Stimulated activated CD8-positive, alpha-beta memory T cell treated with anti-CD3 and anti-CD28 coated beads, Interleukin-2, amount 100 ng/mL, for 48 hours (primary cell): ENCODE data around the gene PRKCSH.
"Not testable (repeated sequence)": the region's sequence is repeated elsewhere in the genome, so short reads cannot be mapped to it uniquely, and the experiment has no call there.

Experiments
- DNase-seq, 2 donors: peaks; one replicate each; pipeline ENCODE4 v3.0.0-alpha.2; 2020; ENCODE audit warnings: low read depth in 2 of 2

PRKCSH gene

DNA sequence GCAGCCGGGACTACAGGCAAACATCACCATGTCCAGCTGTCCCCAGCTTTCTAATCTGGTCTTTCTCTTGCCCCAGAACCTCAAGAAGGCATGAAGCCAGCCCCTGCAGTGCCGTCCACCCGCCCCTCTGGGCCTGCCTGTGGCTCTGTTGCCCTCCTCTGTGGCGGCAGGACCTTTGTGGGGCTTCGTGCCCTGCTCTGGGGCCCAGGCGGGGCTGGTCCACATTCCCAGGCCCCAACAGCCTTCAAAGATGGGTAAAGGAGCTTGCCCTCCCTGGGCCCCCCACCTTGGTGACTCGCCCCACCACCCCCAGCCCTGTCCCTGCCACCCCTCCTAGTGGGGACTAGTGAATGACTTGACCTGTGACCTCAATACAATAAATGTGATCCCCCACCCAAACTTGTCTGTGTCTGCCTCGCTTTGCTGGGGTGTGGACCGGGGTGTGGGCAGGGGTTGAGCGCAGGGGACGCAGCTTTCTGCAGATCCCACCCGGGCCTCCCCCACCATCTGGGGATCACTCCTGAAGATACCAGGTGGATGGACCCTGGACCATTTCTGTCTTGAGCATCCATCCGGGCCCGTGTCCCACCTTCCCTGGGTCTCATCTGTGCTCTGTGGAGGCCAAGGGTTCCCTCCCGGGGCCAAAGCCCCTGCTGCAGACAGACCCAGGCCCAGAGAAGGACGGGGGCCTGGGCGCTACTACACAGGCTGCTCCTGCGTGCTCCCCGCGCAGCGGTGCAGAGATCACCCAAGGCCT, 15.3 kb downstream of the PRKCSH start:
- DNase-seq, result no peak

DNA sequence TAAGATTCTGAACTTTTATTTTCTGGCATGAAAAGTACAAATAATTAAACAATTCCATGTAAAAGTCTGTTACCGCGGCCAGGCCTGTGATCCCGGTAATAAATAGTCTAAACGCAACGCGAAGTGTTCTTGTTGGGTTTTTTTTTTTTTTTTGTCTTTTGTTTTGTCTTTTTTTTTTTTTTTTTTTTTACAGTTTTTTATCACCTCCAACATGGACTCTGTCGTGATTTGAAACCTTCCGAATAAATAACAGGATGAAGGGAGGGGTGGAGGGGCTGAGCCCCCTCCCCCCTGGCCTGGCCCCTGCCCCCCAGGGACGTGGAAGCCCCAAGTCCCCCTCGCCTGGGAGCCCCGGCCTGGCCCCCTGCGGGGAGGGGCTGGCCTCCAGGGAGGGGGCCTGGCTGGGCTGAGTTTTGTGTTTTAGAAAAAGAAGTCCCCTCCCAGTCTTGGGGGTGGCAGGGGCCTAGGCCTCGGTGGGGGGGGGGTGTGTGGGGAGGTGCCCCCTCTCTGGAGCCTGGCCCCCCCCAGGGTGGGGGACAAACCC, 16.0 kb downstream of the PRKCSH start:
- DNase-seq, result no peak

DNA sequence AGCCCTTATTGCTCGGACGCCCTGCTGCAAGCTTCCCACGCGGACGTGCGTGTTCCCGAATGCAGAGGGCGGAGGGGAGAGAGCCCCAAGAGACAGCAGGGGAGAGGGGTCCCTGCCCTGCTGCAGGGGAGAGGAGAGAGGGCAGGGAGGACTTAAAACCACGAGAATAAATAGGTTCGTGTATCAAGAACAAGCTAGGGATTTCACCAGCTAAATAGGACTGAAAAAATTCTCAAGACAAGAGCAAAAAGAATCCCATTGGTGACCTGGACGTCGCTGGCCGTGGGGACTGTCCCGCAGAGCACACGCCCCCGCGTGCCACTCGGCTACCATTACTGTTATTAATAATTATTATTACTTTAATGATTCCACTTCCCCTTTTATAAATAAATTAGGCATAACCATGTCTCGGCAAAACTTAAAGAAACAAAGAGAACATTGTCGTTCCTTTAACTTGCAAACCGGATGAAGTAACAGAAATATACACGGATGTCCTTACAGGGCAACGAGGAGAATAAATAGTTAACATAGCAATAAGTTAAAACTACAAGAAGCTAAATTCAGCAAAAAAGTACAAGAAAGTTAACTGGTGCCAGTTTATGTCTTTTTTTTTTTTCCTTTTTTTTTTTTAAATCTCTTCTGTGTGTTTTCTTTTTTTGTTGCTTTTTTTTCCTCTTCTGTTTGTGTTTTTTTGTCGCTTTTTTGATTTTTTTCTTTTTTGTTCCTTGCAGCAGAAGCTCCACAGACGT, 16.6 kb downstream of the PRKCSH start:
- DNase-seq, result no peak

DNA sequence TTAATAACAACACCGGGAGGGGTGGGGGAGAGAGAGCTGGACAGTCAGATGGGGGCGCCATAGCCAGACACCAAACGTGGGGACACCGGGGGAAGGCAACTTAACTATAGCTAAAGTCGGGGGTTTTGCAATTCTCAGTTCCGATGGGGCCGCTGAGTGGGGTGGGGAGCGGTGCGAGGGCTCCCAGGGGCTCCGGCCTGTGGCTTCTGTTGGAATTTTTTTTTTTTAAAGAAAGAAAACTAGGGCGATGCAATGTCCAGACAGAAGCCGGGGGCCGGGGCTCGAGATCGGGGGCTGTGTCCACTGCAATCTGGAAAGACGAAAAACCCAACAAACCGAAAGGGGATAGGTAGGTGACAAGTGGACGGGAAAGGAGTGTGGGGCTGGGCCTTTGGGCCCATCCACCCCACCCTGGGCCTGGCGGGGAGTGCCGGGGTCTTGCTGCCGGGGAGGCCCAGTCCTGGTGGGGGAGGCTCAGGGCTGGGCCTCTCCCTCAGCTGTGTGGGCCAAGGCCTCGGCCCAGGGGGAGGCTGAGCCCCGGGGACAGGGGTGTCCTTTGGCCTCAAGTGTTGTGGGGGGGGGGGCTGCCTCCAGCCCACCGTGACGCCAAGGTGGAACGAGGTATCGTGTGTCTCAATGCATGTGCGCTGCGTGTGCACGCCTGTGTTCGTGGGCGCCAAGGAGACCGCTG, 17.3 kb downstream of the PRKCSH start:
- DNase-seq, result no peak

DNA sequence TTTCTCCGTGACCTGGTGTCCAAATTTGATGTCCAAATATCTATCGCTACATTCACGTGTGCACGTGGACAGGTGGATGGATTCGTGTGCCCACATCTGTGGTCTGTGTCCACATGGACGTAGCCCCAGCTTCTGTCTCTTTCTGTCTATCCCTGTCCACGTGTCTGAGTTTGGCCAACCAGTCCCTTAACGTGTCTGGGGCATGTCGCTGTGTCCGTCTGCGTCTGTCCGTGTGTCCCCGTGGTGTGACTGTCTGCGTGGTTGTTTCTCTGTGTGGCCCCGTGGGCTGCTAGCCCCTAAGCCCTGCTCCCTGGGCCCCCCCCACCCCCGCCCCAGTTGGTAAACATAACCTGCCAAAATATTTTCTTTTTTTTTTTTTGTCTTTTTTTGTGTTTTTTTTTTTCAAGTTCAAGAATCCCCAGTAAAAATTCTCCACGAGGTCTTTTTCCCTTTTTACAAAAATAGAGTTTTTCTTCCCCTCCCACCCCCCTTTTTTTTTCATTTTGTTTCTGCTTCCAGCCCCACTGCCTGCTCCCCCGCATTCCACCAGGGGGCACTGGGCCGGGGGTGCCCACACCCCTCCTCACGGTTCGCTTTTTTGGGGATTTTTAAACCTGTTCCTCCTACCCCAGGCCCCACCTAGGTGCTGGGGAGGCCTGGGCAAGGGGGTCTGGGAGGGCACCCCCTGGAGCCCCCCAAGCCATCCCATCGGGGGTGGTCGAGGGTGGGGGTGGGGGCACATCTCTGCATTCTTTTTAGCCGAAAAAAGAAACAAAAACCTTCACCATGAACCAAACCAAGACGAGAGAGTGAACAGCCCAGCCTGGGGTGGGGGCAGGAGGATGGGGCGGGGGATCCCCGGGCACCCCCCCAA, 18.3 kb downstream of the PRKCSH start:
- no peak for DNase-seq

DNA sequence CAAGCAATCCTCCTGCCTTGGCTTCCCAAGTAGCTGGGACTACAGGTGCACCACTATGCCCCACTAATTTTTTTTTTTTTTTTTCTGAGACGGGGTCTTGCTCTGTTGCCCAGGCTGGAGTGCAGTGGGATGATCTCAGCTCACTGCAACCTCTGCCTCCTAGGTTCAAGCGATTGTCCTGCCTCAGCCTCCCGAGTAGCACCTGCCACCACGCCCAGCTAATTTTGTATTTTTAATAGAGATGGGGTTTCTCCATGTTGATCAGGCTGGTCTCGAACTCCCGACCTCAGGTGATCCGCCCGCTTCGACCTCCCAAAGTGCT, 19.8 kb downstream of the PRKCSH start:
- not testable (repeated sequence) for DNase-seq

DNA sequence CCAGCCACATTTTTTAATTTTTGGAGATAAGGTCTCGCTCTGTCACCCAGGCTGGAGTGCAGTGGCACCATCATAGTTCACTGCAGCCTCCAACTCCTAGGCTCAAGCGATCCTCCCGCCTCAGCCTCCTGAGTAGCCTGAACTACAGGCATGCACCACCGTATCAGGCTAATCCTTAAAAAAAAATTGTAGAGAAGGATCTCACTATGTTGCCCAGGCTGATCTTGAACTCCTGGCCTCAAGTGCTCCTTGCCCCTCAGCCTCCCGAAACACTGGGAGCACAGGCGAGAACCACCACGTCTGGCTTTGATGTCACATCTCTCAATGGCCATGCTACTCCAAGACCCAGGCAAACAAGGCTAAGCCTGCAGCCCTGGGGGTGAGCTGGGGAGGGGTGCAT, 21.2 kb downstream of the PRKCSH start:
- no peak for DNase-seq

DNA sequence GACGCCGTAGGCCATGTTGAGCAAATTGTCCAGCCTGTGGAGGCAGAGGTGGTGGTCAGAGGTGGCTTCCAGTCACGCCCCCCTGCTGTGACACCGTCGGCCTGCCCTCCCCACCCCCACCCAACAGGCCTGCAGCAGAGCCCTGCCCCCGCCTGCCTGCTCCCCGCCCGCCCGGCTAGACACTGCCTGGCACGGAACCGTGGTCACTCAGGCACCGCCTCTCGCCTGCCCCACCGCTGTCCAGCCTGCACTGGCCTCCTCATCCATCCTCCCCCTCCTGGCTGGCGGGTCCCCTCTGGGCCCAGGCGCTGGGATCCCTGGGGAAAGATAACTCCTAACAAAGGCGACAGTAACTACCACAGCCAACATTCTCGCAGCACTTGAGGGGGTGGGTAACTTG, 21.7 kb downstream of the PRKCSH start:
- no peak for DNase-seq

DNA sequence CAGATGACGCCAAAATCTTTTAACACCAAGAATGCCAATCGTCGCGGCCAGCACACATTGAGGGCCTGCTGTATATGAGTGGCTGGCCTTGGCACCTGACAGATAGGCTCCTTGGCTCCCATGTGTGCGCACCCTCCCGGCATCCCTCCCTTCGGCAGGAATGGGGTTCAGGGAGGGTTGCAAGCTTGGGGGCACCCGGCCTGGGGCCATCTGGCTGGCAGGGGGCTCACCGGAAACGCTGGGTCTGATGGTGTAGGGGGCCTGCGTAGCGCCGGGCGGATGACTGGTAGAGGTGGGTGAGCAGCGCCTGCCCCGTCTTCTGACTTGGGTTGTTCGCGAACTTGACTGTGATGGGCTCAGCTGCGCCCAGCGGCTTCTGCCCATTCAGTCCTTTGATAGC, 22.4 kb downstream of the PRKCSH start:
- no peak for DNase-seq

DNA sequence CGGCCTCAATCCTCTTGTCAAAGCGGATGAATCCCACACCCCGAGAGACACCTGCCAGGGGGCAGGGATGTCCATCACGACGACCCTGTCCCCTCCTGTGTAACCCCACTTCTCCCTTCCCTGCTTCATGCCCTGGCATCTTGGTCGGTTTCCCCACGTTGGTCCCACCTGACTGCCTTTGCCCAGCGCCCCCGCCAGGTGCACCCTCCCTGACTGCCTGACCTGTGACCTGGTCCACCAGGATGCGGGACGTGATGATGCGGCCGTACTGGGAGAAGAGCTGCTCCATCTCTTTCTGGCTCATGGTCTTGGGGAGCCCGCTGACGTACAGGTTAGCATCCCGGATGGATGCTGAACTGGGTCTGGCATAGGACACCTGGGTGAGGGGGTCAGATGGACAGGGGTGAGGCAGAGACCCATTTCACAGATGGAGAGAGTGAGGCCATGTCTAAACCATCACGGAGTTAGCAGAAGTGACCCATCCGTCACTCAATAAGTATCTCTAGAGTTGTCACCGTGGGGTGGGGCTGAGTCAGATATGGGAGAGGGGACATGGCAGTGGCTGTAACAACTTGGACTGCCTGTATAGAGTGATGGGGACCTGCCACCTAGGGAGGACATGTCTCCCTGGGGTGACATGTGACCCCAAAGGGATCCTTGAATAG, 22.9 kb downstream of the PRKCSH start:
- DNase-seq, result no peak

DNA sequence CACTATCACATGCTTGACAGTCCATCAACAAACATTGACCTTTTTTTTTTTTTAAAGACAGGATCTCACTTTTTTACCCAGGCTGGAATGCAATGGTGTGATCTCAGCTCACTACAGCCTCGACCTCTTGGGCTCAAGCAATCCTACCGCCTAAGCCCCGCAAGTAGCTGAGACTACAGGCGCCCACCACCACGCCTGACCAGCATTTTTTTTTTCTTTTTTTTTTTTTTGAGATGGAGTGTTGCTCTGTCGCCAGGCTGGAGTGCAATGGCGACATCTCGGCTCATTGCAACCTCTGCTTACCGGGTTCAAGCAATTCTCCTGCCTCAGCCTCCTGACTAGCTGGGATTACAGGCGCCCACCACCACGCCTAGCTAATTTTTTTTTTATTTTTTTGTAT, 23.5 kb downstream of the PRKCSH start:
- DNase-seq, result not testable (repeated sequence)

DNA sequence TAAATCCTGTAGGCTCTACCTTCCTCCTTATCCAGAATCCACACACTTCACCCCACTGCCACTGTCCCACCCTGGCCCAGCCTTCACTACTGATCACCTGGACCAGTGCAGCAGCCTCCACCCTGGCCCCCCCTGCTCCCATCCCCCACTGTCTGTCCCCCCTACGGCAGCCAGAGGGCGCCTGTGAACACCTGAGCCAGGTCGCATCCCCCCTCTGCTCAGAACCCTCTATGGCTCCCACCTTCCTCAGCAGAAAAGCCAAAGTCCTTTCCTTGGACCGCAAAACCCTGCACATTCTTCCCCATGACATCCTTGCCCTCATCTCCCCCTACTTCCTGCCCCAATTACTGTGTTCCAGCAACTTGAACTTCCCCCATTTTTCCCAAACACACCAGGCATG, 24.8 kb downstream of the PRKCSH start:
- DNase-seq, result no peak

DNA sequence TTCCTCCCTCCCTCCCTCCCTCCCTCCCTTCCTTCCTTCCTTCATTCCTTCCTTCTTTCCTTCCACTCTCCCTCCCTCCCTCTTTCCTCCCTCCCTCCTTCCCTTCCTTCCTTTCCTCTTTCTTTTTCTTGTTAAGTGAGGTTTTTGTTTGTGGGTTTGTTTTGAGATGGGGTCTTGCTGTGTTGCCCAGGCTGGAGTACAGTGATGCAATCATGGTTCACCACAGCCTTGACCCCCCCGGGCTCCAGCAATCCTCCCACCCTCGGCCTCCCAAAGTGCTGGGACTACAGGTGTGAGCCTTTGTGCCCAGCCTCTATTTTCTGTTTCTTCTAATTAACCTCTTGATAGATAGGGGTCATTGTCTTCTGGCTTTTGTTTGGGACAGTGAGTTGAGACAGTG, 26.0 kb downstream of the PRKCSH start:
- no peak for DNase-seq

DNA sequence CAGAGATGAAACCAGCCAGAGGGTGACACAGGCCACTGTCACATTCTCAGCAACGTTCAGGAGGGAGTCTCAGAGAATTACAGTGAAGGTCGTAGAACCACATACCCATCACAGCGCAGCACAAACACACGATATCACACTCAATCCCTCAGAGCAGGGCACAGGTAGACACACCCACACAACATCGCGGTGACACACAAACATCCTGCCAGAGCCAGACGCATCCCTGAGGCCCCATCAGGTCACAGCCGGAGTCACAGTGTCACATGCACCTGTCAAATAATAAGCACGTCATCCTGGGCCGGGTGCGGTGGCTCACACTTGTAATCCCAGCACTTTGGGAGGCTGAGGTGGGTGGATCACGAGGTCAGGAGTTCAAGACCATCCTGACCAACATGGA, 28.0 kb downstream of the PRKCSH start:
- DNase-seq, result no peak

DNA sequence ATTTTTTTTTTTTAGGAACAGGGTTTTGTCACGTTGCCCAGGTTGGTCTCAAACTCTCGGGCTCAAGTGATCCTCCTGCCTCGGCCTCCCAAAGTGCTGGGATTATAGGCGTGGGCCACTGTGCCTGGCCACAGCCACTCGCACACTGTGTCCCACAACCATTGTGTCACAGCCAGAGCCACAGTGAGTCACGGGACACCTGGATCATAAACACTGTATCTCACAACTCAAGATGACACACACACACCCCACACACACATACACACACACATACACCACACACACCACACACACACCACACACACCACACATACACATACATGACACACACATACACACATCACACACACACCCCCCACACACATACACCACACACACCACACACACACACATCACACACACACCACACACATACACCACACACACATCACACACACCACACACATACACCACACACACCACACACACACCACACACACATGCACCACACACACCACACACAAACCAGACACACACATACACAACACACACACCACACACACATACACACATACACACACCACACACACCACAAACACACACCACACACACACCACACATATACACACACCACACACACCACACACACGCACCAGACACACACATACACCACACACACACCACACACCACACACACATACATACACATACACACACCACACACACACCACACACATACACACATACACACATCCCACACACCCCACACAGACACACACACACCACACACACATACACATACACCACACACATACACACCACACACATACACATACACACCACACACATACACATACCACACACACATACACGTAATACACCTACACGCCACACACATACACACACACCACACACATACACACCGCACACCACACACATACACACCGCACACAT, 29.2 kb downstream of the PRKCSH start:
- no peak for DNase-seq

DNA sequence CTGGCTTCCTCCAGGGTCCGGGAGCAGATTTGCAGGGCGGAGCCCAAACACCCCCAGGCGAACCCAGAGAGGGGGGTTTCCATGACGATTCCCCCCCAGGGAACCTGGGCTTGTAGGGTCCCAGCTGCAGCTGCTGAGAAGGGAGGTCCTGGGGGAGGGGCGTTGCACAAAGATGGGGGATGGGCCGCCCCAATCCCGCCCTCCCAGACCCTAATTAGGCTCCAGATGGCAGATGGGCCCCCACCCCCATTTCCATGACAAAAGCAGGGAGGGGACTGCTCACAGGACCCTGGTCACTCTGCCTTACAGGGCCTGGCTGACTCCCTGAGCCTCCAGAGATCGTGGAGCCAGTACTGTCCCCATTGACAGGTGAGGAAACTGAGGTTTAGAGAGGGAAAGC, 30.2 kb downstream of the PRKCSH start:
- no peak for DNase-seq

DNA sequence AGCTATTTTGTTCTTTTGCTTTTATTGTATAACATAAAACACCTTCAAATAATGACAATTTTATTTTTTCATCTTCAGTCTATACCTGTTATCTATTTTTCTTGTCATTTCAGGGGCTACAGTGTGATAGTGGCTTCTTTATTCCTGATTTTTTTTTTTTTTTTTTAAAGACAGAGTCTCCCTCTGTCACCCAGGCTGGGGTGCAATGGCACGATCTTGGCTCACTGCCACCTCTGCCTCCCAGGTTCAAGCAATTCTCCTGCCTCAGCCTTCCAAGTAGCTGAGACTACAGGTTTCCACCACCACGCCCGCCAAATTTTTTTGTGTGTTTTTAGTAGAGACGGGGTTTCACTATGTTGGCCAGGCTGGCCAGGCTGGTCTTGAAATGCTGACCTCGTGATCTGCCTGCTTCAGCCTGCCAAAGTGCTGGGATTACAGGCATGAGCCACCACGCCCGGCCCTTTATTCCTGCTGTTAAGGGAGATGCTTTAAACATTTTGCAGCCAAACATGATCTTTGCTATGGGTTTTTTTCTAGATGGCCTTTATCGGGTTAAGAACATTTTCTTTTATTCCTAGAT, 32.9 kb downstream of the PRKCSH start:
- not testable (repeated sequence) for DNase-seq

DNA sequence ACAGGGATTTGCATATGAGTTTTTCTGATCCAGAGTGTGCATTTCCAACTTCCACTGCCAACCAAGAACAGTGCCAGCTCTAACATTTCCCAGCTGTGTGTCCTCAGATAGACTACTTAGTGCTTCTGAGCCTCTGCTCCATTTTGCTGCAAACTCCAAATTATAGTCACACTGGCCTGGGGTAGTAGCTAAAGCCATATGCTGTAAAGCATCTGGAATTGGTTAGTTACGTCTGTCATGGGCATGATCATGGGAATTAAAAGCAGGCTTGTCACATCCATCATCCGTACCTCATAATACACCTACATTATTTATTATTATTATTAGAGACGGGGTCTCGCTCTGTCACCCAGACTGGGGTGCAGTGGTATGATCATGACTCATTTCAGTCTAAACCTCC, 38.3 kb downstream of the PRKCSH start:
- no peak for DNase-seq

DNA sequence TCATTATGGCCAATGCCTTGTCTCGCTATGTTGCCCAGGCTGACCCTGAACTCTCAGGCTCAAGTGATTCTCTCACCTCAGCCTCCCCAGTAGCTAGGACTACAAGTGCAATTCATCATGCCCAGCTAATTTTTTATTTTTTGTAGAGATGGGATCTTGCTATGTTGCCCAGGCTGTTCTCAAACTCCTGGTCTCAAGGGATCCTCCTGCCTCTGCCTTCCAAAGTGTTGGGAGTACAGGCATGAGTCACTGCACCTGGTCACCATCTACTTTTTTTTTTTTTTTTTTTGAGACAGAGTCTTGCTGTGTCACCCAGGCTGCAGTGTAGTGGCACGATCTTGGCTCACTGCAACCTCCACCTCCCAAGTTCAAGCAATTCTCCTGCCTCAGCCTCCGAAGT, 39.9 kb downstream of the PRKCSH start:
- DNase-seq, result not testable (repeated sequence)

DNA sequence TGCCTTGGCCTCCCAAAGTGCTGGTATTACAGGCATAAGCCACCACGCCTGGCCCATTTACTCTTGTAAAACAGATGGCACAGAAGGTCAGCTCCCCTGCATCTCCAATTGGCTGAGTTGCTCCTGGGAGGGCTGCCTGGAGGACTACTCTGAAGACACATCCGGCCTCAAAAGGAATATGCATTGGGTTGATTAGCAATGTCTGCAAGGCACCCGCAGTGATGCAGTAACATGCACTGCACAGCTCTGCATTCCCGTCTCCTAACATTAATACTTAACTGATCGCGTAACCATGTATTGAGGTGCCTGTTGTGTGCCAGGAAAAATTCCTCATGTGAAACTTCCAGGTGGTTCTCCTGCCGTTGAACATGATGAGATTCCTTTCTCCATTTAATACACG, 40.4 kb downstream of the PRKCSH start:
- DNase-seq, result no peak
